Thyroid gland (tissue), 4 donors: ENCODE results near the gene ACAN. TPM values are rescaled to one million over a fixed set of nuclear protein-coding genes. Genes with fewer than 3 reads are reported as not detected.

Source experiments
- DNase-seq, 2 donors: peaks; one replicate each; pipeline ENCODE4 v3.0.0-alpha.2; 2019
- H3K27ac ChIP-seq, 3 donors: fragments of 200-600 bp; sonication (generic); 1 replicate in 2 of 3; 2 replicates in 1 of 3; pipeline ENCODE4 v1.5.1; 2016 to 2019; ENCODE audit warnings: mild to moderate bottlenecking in 1 of 3, moderate library complexity in 1 of 3
- H3K27me3 ChIP-seq: fragments of 200-600 bp; sonication (generic); one replicate; pipeline ENCODE4 v1.5.1; 2019
- H3K36me3 ChIP-seq, 2 donors: fragments of 200-600 bp; sonication (generic); one replicate each; pipeline ENCODE4 v1.5.1; 2016 to 2019
- H3K4me1 ChIP-seq, 2 donors: fragments of 200-600 bp; sonication (generic); one replicate each; pipeline ENCODE4 v1.5.1; 2017 to 2019
- H3K4me3 ChIP-seq, 3 donors: fragments of 200-600 bp; sonication (generic); replicated peaks in 1 of 3; 1 replicate in 2 of 3; 2 replicates in 1 of 3; pipeline ENCODE4 v1.5.1; 2016; ENCODE audit warnings: mild to moderate bottlenecking in 1 of 3
- H3K9me3 ChIP-seq: fragments of 200-600 bp; sonication (generic); one replicate; pipeline ENCODE4 v1.5.1; 2017
- POLR2A ChIP-seq, 2 donors: fragments of 450-650 bp; IDR thresholded peaks; one replicate each; pipeline ENCODE4 v1.6.1; 2017; ENCODE audit warnings: antibody characterized with exemption in 2 of 2, mild to moderate bottlenecking in 2 of 2, moderate library complexity in 1 of 2
- WGBS, 2 donors: methylation state at CpG; one replicate each; pipeline ENCODE4 v1.1.5; 2017; 5-methylcytosine and 5-hydroxymethylcytosine counted together
- intact Hi-C: fragments of 100-400 bp; cut with DNase I; formaldehyde crosslinking; loops from one replicate; pipeline ENCODE4 v1.15.1; 2023
- total RNA-seq, 4 donors: library from RNA; depleted of rRNA; stranded (reverse); fragments of >200 nt; gene quantifications; one replicate each; pipeline ENCODE4 v1.2.3, GENCODE V29; 2016
- TF ChIP-seq, protein P1 (sequence below), 6 experiments: fragments of 200-600 bp in 3 of 6; fragments of 450-650 bp in 3 of 6; sonication (generic) in 3 of 6; IDR thresholded peaks; one replicate each; pipeline ENCODE4 v1.5.1; 2016 to 2019; ENCODE audit warnings: antibody characterized with exemption in 6 of 6, mild to moderate bottlenecking in 2 of 6, inconsistent platforms in 1 of 6, moderate library complexity in 1 of 6

The ACAN gene
- total RNA-seq, 4 donors from 2014 or later = 0.13 to 0.73 (median 0.25) TPM; not detected in 1

DNA sequence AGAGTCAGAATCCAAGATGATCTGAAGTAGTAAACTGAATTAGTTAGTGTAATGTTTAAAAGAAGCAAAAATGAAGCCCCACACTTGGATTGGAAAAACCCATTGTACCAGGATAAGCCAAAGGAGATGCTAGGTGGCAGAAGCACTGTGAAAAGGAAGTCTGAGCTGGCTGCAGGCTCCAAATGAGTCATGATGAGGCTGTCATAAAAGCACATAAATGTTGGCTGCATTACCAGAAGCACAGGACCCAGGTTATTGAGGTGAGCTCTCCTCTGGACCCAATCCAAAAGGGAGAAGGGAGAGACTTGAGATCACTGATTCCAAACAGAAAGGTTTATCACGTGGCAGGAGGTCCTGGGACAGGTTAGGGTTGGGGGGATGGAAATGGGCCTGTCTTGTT is 3.2 kb upstream of the ACAN start:
- Histone ChIP-seq H3K27me3 (no peaks in the 10 kb centered on the region), H3K4me1 (no peaks in the 10 kb centered on the region), H3K9me3 (no peaks in the 10 kb centered on the region), H3K27ac (no peak overlapping the region), H3K36me3 (no peaks in the 10 kb centered on the region), H3K4me3 (no peak overlapping the region)
- WGBS, 2 donors = 54% methylated on average over 1 of the region's 1 CpG
- TF ChIP-seq, protein P1, sequence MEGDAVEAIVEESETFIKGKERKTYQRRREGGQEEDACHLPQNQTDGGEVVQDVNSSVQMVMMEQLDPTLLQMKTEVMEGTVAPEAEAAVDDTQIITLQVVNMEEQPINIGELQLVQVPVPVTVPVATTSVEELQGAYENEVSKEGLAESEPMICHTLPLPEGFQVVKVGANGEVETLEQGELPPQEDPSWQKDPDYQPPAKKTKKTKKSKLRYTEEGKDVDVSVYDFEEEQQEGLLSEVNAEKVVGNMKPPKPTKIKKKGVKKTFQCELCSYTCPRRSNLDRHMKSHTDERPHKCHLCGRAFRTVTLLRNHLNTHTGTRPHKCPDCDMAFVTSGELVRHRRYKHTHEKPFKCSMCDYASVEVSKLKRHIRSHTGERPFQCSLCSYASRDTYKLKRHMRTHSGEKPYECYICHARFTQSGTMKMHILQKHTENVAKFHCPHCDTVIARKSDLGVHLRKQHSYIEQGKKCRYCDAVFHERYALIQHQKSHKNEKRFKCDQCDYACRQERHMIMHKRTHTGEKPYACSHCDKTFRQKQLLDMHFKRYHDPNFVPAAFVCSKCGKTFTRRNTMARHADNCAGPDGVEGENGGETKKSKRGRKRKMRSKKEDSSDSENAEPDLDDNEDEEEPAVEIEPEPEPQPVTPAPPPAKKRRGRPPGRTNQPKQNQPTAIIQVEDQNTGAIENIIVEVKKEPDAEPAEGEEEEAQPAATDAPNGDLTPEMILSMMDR (IDR thresholded peaks at IDR 0.05) = no peak
- DNase-seq = no peak
- intact Hi-C loops = no loop called here

DNA sequence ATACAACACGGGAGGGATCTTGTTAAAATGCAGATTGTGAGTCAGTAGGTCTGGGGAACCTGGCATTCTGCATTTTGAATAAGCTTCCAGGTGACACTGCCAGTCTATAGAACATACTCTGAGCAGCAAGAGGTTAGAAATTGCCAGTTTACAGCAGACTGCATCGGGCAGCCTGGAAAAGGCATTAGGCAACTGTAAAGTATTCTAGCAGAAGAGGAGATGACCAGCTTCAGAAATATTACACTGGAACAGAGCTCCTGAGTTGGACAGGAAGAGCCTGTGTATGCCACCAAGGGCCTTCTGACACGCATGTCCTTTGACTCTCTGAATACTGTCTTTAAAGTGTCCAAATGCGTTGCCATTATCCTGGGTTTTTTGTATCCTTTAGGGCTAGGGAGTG is 2.5 kb upstream of the ACAN start:
- Histone ChIP-seq H3K27ac (no peak overlapping the region), H3K4me1 (no peaks in the 10 kb centered on the region), H3K36me3 (no peaks in the 10 kb centered on the region), H3K9me3 (no peaks in the 10 kb centered on the region), H3K4me3 (no peak overlapping the region), H3K27me3 (no peaks in the 10 kb centered on the region)
- intact Hi-C loops = no loop called here
- WGBS, 2 donors = 86% methylated on average over 4 of the region's 4 CpGs
- no peak for TF ChIP-seq POLR2A (IDR thresholded peaks at IDR 0.05)
- TF ChIP-seq, protein P1 (IDR thresholded peaks at IDR 0.05) = no peak
- no peak for DNase-seq

DNA sequence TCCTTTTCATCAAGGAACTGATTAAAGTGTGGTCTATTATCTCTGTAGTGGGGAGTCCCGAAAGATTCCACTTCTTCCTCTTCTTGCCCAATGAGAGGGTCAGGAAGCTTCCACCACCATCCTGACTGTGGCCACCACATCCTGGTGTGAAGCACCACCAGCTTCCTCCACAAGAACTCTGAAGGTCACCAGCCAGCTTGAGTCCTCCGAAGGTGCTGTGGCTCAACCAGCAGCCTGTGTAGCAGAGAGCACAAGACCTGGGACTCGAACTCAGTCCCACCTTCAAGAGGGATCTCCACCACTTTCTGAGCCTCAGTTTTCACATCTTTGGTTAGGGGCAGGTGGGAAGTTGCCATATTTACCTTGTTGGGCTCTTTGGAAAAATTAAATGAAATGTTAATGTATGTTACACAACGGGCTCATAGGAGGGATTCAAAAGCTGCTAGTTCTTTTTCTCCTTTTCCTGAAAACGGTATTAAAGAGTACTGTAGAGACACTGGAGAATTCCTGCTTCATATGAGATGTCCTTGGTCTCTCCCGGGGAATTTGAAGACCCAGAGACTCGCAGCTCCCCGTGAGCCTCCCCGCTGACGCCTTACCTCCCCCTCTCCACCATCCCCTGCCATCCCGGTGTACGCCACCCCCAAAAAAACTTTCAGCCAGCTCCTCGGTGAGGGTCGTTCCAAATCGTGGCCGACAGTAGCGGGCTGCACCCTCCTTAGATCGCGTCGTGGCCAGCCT is 816 bp upstream of the ACAN start:
- no peaks in the 10 kb centered on the region for H3K4me1 ChIP-seq
- H3K27me3 ChIP-seq = no peaks in the 10 kb centered on the region
- DNase-seq = no peak
- H3K4me3 ChIP-seq = no peak overlapping the region
- no peak overlapping the region for H3K27ac ChIP-seq
- TF ChIP-seq, protein P1 (IDR thresholded peaks at IDR 0.05) = no peak
- TF ChIP-seq POLR2A (IDR thresholded peaks at IDR 0.05) = no peak
- H3K36me3 ChIP-seq = no peaks in the 10 kb centered on the region
- 14 to 15% methylated on average over 19 to 20 of the region's 20 CpGs for WGBS, 2 donors
- intact Hi-C loops = no loop called here
- no peaks in the 10 kb centered on the region for H3K9me3 ChIP-seq

DNA sequence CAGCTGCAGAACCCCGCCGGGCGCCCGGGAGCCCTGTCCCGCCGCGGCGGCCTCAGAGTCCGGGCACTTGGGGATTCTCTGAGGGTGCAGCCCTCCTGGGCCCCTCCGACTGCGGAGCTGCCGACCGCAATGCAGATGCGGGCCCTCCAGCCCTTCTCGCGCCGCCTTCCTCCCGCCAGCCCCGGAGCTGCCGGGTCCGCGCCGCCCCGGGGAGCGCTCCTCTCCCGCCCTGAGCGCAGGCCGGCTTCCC is 320 bp upstream of the ACAN start:
- Histone ChIP-seq H3K27me3 (no peaks in the 10 kb centered on the region), H3K4me3 (no peak overlapping the region), H3K27ac (no peak overlapping the region), H3K36me3 (no peaks in the 10 kb centered on the region), H3K9me3 (no peaks in the 10 kb centered on the region), H3K4me1 (no peaks in the 10 kb centered on the region)
- TF ChIP-seq, protein P1 (IDR thresholded peaks at IDR 0.05) = no peak
- no peak for TF ChIP-seq POLR2A (IDR thresholded peaks at IDR 0.05)
- WGBS, 2 donors = 0% methylated on average over 7 of the region's 28 CpGs; no CpG with 5 or more reads in 1 of the 2 donors
- no peak for DNase-seq
- intact Hi-C loops = no loop called here

DNA sequence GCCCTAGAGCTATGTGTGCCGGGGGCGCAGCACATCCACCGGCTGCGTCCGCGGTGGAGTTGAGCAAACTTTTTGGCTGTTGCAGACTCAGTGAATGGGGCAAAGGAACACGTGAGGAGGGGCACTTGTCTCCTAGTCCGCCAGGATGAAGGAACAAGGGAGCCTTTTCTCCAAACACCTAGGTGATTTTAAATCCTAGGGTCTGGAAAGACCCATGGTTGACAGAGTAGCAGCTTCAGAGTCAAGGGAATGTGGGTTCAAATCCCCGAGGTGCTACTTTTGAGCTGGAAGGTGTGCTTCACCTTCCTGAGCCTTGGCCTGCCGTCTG is 648 bp downstream of the ACAN start:
- no peak for TF ChIP-seq POLR2A (IDR thresholded peaks at IDR 0.05)
- no peaks in the 10 kb centered on the region for H3K4me1 ChIP-seq
- DNase-seq = no peak
- H3K27ac ChIP-seq = no peak overlapping the region
- intact Hi-C loops = no loop called here
- 13 to 18% methylated on average over 10 of the region's 10 CpGs for WGBS, 2 donors
- no peaks in the 10 kb centered on the region for H3K36me3 ChIP-seq
- no peak overlapping the region for H3K4me3 ChIP-seq
- H3K27me3 ChIP-seq = no peaks in the 10 kb centered on the region
- no peaks in the 10 kb centered on the region for H3K9me3 ChIP-seq

DNA sequence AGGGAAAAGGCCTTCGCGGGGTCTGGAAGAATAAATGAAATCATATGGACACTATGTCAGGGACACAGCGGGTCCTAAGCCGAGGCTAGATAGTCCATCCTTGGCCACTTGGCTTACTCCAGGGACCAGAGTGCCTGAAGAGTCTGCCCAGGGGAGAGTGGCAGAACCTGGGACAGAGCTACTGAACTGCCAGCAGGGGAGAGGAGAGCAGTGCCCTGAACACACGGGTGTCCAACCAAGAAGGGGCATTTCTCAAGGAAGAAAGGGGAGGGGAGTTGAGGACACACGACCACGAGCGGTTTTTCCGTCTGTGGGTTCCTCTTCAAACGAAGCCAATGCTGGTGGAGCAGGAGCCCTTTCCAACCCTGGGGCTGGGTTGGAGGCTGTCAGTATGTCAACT is 1.0 kb downstream of the ACAN start:
- Histone ChIP-seq H3K4me3 (no peak overlapping the region), H3K36me3 (no peaks in the 10 kb centered on the region), H3K27ac (no peak overlapping the region), H3K9me3 (no peaks in the 10 kb centered on the region), H3K4me1 (no peaks in the 10 kb centered on the region), H3K27me3 (no peaks in the 10 kb centered on the region)
- intact Hi-C loops = no loop called here
- DNase-seq = no peak
- 50 to 57% methylated on average over 7 to 10 of the region's 10 CpGs for WGBS, 2 donors
- TF ChIP-seq, protein P1 (IDR thresholded peaks at IDR 0.05) = no peak
- no peak for TF ChIP-seq POLR2A (IDR thresholded peaks at IDR 0.05)
